Right renal pelvis (tissue), 4 donors: ENCODE results near the gene CELA3B. TPM values are rescaled to one million over a fixed set of nuclear protein-coding genes. Genes with fewer than 3 reads are reported as not detected.
A peak's percentile ranks its signal among the peaks of the same experiment; 100 is the strongest.
"Not testable (repeated sequence)": the region's sequence is repeated elsewhere in the genome, so short reads cannot be mapped to it uniquely, and the experiment has no call there.

Experiments
- DNase-seq, 4 donors: peaks; one replicate each; pipeline ENCODE4 v3.0.0-alpha.2; 2013; ENCODE audit warnings: low read depth in 4 of 4, low spot score in 3 of 4, missing footprints in 1 of 4
- polyA plus RNA-seq, 4 donors: library from polyadenylated mRNA; unstranded; fragments of 120-200 nt; gene quantifications; one replicate each; pipeline ENCODE4 v1.2.1, GENCODE V29; 2013; ENCODE audit not compliant: insufficient read length in 4 of 4

The CELA3B gene, protein sequence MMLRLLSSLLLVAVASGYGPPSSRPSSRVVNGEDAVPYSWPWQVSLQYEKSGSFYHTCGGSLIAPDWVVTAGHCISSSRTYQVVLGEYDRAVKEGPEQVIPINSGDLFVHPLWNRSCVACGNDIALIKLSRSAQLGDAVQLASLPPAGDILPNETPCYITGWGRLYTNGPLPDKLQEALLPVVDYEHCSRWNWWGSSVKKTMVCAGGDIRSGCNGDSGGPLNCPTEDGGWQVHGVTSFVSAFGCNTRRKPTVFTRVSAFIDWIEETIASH
- under 1 TPM in 1 of 4 donors, not detected in 3; 0.13 TPM for polyA plus RNA-seq

DNA sequence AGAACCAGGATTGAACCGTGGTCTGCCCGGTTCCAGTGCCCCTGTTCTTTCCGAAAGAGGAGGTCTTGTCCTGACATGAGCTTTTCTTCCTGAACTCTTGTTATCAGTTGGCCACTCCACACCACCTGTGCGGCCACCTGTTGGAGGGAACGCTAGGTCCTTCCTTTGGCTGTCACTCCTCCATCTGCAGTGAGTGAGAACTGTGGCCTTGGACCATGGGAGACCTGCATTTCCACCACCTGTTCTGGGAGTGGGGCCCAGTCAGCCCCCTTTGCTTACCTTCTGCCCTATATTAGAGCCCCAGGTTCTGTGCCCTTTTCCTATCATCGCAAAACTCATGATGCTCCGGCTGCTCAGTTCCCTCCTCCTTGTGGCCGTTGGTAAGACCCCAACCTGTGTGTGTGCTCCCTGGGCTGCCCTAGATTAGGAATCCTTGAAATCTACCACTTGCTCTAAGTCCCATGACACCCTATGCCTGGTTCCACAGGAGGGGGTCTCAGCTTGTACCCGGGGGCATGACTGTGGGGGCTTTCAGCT lies at the start of gene CELA3B:
Gene CELA3B (plus strand): TSS at position 320 of the 537 bp plus-strand sequence. CDS start 18 bp downstream, at position 338.
- not testable (repeated sequence) for DNase-seq

DNA sequence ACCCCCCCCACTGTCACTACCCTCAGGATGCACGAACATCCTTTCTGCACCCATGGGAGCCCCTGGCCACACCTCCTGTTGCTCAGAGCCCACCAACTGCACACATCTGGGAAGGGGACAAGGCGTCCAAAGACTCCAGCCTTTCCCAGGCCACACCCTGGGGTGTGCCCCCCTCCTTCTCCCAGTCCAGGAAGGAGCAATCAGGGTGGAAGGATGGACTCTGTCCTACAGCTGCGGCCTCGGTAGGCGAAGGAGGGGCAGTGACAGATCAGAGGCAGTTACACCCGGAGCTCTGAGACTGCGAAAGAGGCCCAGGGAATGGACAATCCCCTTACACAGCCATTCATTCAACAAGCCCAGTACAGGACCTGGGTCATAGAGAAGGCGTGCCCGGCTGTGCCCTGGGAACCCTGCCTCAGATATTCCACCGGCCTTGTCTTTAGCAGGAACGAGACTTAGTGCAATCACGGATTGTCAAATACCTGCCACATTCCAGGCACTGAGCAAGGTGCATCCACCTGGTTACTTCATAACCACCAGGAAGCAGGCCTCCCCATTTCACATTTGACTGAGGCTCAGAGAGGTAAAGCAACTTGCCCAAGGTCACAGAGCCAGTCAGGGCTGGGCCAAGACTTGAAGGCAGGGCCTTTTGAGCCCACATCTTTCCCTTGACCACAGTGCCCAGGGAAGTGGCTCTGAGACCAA lies 49.1 kb upstream of the CELA3B start:
- DNase-seq, result no peak

DNA sequence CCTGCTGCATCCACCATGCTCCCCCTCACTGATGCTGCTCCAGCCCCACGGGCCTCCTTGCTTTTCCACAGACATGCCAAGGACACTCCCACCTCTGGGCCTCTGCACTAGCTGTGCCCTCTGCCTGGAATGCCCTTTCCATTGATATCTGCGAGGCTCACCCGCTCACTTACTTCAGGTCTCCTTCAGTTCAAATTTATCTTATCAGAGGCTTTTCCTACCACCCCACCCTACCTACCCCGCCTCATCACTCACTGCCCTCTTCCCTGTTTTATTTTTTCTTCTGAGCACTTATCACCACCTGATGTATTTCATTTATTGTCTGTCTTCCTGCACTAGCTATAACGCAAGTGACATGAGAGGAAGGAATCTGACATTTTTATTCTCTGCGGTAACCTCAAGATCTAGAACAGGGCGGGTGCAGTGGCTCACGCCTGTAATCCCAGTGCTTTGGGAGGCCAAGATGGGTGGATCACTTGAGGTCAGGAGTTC lies 46.7 kb upstream of the CELA3B start:
- DNase-seq, result no peak

DNA sequence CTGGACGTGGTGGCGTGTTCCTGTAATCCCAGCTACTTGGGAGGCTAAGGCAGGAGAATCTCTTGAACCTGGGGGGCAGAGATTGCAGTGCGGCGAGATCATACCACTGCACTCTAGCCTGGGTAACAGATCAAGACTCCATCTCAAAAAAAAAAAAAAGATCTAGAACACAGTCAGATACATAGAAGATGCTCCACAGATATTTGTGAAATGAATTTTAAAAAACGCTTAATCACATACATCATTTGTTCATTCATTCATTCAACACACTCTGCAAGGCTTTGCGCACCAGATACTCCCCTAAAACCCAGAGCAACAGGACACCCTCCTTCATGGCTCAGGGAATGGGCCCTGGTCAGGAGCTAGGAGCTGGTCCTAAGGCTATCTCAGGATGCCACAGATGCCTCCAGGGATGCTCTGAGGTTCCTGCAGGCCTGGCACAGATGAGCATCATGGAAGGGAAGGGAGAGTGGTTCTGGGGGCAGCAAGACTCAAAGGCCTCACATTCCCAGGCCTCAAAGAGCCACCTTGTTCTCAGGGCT lies 46.1 kb upstream of the CELA3B start:
- DNase-seq, result no peak

DNA sequence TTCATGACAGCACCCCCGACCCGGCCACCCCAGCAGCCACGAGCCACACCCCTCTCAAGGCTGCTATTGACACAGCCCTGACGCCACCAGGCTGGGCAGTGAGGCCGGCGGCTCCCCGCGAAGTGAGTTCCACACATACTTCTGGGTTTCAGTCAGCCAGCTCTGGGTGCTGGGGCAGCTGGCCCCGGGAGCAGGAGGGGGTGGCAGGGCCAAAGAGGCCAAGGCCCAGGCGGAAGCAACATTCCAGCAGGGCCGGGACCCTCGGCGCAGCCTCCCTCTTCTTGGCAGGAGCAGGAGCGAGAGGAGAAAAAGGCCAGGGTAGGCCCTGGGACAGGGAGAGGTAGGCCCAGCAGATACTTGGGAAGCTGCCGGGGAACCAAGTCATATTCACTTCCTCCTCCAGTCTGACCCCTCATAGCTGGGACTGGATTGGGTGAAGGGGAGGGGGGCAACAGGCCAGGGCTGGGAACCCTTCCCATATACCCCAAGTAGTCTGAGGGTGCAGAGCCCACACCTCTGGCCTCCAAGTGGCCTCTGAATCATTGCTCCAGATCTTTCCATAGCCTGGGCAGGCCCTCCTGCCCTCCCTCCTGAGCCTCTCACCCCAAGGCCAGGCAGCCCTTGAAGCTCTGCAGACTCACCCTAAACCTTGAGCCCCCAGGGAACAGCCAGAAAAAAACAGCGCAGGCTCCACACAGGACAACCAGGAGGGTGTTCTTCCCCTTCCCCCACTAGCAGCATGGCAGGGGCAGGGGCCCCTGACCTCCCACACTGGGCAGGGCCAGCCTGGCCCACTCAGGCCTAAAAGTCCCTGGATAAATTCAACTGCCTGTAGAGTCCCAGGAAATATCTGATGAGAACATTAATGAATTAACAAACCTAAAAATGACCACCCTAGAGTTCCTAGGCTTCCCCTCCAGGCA lies 45.4 kb upstream of the CELA3B start:
- no peak for DNase-seq

DNA sequence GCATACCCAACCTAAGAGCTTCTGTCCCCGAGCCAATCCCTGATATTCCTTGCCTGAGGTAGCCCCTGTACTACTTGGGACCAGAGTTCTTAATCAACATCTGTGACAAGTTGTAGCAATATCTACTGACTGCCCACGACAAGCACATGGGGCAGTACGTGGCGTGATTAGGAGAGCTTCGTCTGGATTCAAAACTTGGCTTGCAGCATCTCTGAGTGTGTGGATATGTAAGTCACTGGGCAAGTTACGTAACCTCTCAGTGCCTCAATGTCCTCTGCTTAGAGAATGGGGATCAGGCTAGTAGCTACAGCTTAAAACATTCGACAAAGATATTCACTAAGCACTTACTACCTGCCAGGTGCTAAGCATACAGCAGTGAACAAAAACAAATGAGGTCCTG lies 44.7 kb upstream of the CELA3B start:
- DNase-seq, result no peak

DNA sequence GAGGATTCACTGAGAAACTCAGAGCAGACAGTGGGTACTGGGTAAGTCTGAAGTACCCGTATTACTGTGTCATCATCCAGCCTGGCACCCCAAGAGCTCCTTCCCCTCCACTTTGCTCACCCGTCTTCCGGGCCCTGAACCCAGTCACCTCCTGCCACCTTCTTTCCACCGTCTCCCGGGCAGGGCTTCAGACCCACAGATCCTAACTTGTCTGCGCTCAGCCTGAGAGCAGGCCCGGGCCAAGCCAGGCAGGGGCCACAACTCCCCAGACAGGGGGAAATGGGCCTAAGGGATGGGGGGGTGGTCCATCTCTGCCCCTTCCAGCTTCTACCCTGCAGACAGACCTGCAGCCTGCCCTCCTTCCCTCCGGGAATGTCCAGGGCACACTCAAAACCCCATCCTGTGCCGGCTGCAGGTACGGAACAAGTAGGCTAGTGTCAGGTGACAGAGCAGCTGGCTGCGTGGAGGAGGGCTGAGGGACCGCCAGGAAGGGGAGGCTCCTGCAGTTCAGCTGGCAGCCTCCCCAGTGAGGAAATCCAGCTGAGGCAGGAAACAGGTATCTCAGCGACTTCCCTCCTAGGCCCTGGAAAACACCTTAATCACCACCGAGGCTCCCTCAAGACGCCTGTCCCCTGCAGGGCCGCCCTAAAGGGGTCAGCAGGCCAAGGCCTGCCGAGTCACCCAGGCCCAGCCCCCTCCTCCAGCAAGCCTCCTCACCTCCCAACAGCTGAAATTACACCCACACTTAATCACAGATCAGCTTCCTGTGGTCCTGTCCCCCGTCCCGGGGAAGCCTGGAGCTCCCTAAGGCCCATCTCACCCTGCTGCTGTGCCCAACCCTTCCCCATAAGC lies 43.2 kb upstream of the CELA3B start:
- DNase-seq, result no peak

DNA sequence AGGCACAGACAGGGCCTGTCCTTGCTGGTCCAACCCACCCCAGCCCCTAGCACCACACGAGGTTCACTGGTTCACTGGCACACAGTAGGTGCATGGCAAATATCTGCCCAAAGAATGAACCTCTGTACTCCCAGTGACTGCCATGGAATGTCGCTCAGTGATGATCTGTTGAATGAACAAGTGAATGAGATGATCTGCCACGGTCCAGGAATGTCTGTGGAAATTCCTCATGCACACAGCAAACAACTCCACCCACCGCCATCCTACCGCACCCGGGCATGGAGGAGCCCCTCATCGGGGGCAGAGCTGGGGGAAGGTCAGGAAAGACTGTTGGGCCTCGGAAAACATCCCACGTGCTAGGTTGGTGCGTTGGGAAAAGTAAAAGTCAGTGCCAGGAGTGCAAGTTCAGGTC lies 41.4 kb upstream of the CELA3B start:
- no peak for DNase-seq

DNA sequence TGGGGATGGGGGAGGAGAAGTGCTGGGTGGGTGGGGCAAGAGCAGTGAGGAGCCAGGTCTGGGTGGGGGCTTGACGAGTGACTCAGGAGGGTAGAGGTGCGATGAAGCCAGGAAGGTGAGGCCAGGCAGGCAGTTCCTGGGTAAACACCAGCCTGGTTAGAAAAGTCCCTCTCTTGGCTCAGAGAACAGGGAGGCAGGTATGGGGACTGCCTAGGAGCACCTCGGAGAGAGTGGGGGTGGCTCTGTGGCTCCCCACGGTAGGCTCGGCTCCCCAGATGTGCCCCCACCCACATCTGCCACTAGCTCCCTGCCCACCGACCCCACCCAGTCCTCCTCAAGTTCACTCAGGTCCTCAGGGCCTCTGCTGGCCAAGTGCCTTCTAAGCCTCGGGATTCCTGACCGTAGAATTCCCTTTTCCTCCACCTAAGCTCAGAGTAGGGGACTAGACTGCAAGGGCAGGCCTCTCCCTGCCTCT lies 40.9 kb upstream of the CELA3B start:
- DNase-seq, result no peak

DNA sequence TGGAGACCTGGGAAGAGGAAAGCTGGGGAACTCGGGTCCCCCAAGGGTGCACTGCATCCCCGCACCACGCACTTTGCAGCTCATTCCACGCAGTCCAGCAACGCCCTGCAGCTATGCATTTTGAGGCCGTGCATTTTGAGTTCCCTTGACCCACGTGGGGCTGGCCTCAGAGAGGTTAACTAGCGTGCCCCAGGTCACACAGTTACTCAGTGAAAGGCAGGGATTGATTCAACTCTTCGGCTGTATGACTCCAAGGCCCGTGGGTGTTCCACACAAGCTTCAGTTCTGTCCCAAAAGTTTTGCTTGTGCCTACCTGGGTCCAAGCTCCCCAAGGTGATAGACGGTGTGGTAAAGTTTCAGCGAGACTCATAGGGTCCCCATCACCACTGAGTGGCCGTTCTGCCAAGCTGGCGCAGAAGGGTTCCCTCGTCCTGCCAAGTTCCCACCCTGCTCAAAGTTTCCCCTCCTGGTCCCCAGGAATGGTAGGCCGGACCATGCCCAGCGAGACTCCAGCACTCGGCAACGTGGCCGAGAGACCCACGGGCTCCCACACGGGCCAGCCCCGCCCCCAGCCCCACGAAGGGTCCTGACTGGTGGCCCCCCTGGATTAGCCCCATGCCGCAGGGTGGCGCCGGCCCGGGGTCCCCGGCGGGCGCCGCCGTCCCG lies 40.3 kb upstream of the CELA3B start:
- no peak for DNase-seq

DNA sequence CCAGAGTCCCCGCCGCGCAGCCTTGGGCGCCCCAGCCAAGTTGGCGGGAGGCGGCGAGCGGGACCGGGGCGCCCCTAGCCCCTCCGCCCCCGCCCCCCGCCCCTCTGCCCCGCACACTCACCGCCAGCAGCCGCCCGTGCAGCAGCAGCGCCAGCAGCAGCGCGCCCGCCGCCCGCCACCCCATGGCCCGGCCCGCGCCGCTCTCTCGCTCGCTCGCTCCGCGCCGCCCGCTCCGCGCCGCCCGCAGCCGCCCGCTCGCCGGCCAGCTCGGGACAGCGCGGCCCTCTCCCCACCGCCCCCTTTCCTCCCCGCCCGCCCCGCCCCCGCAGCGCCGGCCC lies 39.8 kb upstream of the CELA3B start, which contains the start of gene HSPG2:
Gene HSPG2 (minus strand): TSS at position 277 of the 338 bp plus-strand sequence. CDS start 93 bp downstream, at position 184.
- no peak for DNase-seq

DNA sequence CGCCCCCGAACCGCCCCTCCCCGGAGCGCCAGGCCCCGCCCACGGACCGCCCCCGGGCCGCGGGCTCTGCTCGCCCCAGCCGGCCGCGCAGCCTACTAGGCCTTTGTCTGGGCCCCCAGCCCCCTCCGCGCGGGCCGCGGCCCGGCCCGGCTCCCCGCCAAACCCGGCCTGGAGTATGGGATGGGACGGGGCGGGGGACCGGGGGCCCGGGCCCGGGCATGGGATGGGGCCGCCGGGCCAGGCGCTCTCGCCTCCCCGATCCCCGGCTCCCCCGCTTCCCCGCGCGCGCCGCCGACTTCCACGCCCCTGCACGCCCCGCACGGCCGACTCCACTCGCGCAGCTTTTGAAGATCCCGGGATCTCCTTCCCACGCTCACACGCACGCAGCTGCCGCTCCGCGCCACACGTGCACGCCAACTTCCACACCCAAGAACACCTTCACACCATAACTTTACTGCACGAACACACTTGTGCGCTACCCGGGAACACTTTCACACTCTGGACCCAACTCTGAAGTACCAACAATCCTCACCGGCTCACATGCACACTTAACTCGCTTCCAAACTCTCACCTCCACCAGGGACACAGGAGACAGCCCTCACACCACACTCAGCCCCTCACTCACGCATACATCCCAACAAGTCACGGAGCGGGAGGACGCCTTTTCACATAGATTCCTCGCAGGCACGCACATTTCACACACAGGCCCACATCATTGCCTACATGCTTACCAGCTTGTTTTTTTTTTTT lies 39.3 kb upstream of the CELA3B start:
- DNase-seq, result peak in 2 of 4 donors; percentile 70 to 83

DNA sequence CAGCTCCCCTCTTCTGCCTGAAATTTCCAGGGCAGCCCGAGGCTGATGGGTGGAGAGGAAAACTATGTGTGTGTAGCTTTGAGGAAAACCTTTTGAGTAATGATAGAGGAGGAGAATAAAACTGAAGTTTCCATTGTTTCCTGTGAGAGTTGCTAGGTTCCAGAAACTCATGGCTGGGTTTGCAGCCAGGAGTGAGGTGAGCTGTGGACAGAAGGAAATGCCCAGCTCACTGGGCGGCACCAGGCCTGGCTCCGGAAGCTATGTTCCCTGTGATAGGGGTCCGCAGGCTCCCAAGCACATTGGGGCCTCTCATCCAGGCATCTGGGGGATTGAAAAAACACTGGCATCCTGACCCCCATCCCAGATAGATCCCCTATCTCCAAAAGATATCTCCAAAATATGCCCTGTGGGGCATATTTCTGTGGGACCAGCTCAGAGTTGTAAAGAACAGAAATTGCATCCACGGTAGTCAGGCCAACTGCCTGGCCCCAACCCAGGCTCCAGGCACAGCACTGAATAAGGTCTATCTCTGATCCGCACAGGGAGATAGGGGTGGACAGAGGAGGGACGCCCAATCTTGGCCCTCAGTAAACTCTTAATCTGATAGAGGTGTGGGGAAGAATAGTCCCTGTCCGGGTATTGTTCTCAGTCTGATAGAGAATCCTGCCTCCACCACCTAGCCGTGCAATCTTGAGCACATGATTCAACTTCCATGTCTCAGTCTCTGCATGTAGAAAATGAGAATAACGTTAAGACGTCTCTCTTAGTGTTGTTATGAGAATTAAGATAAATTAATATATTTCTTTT lies 37.9 kb upstream of the CELA3B start:
- no peak for DNase-seq

DNA sequence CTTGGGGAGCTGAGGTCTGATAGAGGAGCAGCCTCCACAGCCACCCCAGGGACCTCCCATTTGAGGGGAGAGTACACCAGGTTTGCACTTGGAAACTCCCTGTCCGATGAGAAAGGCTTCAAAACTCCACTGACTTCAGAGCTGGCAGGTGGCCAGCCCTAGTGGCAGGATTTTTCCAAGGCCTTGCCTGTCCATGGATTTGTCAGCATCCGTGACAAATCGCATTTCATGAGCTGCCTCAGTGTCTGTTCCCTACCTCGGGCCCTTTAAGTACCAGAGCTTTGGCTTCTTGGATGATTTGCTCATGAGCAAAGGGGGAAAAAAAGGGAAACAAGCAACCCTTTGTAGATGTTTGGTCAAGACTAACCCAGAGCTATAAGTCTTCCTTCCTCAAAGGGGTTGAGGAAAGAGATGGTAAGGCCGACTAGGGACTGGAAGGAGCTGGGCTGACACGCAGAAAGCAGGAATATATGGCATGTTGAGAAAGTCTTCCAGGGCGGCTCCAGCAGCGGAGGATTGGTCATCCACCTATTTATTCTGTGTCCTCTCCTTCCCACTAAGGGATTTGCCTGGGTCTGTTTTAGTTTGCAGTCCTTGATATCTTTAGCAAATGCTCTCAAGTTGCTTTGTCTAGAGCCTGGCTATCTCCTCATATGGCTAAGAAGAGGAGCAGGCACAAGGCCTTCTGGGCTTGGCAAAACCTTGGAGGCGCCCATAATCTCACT lies 37.0 kb upstream of the CELA3B start:
- DNase-seq, result peak in 3 of 4 donors; percentile 58 to 70 (median 62)

DNA sequence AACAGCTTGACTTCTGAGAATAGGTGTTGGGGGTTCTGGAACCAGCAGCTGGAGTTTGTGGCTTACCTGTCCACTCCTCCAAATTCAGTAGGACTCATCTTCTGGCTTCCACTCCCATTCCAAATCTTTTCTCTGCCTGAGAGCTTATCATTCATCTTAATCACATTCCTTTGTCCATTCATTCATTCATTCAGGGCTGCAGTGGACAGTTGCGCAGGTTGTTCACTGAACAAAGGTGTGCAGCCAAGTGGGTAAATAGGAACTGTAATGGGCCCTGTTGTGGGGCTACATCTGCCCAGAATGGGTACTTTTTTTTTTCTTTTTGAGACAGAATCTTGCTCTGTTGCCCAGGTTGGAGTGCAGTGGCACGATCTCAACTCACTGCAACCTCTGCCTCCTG lies 36.3 kb upstream of the CELA3B start:
- no peak for DNase-seq

DNA sequence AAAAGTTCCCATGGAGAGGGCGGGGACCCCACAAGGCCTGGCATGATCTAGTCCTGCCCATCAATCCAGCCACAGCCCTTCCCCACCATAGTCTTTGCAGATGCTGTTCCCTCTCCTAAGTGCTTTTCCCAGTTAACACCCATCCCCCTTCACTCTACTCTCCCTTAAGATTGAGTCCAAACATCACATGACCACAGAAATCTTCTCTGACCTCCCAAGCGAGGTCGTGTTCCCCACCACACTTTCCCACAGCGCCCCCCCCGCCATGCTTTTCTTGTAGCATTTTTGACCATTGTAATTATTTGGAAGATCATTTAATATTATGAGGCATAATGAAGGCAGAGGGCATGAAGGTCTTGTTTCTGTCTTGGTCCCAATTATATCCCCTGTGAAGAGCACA lies 35.5 kb upstream of the CELA3B start:
- DNase-seq, result no peak

DNA sequence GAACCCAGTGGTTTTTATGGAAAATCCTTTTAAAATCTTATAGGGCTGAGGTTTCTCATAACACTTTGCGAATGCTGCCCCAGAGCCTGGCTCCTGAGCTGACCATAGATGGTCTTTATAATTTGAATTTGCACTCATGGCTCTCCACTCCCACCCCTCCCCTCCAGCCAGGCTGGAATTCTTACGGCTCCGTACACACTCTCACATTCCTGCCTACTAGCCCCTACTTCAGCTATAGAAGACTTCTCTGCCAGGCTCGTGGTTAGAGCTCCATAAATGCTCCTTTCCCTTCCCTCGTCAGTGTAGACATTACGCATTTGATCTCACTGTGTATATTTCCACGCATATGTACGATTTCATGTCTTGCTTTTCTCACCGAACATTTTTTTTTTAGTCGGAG lies 34.4 kb upstream of the CELA3B start:
- DNase-seq, result no peak
